DMS53 (cell line): ENCODE results near the gene SYS1.

ENCODE experiments used
- DNase-seq: peaks from one replicate; lab custom pipeline; 2025; lab: John Stamatoyannopoulos, UW

The SYS1 gene

DNA sequence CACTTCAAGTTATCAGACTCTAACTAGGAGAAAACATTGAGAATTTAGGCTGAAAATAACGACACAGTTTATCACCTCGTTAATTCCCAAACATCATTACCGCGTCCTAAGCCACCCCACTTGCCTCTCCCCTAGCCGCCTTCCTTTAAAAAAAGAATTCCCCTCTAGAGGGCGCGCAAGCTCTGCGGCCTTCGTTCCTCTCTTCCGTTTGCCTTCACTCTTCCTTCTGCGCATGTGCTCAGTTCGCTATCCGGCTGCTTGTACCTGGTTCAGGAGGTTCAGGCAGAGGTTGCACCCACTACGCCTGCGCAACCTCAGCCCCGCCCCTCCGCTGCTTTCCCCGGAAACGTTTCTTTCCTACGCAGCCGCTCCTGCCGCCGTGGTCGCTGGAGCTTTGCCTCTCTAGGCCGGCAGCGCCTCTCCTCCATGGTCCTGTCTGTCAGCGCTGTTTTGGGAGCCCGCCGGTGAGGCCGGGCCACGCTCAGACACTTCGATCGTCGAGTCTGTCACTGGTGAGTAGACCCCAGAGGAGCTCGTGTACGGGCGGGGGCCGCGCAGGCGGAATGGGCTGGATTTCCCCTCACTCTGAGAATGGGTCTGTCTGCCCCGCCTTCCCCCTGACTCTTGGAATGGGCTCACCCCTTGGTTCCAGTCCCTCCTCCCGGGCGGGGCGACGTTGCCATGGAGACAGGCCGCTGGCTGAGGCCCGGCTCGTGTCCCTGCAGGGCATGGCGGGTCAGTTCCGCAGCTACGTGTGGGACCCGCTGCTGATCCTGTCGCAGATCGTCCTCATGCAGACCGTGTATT is at the start of gene SYS1:
TSS of gene SYS1 (plus strand) at position 353 of the 807 bp plus-strand sequence. CDS start at position 729, 376 bp downstream.
- peak; percentile 99 for DNase-seq

DNA sequence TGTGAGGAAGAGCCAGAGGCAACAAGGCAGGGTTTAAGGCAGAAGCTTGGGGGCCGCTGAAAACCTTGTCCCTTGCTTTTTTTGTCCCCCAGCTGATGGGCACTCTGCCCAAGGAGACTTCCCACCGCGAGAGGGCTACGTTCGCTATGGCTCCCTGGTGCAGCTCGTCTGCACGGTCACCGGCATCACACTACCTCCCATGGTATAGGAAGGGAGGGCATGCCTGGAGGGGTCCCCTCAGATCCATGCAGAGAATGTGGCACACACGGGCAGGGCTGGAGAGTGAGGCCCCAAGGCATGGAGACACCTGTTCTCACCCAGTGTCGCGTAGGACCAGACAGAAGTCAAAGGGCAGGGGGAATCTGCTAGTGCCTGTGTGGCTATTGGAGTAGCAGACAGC is 49.0 kb upstream of the SYS1 start:
- DNase-seq = no peak

DNA sequence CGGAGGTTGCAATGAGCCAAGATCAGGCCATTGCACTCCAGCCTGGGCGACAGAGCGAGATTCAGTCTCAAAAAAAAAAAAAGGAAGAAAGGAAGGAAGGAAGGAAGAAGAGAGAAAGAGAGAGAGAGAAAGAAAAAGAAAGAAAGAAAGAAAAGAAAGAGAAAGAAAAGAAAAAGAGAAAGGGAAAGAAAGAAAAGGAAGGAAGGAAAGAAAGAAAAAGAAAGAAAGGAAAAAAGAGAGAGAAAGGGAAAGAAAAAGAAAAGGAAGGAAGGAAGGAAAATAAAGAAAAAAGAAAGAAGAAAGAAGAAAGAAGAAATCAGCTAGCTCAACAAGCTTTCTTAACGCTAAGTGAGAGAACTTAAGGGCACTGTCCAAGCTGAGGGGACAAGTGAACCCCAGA is 47.3 kb upstream of the SYS1 start:
- no peak for DNase-seq

DNA sequence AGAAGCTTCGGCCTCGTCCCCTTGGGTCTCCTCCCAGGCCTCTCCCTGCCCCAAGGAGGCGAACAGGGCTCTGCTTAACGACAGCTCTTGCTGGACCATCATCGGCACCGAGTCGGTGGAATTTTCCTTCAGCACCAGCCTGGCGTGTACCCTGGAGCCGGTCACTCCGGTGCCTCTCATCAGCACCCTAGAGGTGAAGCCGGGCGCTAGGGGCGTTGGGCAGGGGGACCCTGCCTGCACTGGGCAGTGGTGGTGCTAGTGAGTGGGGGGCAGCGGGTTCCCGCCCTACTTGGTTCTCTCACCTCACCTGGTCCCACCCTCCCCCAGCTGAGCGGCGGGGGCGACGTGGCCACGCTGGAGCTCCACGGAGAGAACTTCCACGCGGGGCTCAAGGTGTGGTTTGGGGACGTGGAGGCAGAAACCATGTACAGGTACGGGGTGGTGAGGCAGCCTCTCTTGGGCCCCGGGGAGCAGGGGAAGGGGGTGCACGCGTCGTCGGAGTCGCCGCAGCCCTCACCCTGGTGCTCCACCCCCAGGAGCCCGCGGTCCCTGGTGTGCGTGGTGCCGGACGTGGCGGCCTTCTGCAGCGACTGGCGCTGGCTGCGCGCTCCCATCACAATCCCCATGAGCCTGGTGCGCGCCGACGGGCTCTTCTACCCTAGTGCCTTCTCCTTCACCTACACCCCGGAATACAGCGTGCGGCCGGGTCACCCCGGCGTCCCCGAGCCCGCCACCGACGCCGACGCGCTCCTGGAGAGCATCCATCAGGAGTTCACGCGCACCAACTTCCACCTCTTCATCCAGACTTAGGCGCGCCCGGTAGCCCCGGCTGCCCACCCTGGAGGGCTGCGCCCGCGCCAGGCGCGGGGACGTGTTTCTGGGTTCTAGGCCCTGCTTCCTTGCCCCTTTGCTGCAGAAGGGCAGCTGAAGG is 46.5 kb upstream of the SYS1 start:
- peak; percentile 30 for DNase-seq

DNA sequence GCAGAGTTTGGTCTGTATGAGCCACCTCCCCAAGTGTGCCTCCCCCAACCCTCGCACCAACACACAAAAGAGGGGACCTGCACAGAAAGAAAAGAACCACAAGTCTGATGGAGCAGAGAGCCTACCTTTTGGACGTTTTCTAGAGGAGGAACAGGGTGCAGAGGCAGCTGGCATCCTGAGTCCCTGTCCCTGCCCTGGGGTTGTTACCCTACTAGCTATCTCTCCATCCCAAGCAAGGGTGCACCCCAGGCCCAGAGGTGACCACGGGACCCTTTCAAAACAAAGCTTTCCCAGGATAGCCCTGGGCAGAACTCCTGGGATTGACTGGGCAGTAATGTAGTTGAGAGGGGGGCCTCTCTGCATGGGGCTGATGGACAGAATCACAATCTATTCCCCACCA is 45.1 kb upstream of the SYS1 start:
- DNase-seq = no peak

DNA sequence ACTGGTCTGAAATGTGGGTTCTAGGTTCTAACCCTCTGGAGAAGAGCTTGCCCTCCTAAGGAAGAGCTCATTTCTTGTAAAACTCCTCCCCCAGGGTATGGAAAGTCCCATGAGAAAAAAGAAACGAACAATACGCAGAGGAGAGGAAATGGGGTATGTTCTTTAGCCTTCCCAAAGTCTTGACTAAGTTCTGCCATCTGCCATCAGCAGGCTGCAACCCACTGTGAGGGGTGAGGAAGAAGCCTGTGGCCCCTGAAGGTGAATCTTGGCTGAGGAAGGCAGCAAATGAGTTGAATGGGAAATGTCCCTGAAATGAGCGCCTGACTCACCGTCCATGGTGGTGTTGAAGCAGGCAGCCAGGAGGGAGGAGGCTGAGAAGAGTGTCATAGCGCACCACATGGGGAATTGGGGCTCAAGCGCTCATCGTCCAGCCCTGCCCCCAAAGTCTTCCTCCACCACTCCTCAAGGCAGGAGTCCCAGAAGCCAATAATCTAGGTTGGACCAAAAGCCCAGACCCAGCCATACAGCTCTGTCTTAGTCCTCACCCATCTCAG is 44.5 kb upstream of the SYS1 start:
- no peak for DNase-seq

DNA sequence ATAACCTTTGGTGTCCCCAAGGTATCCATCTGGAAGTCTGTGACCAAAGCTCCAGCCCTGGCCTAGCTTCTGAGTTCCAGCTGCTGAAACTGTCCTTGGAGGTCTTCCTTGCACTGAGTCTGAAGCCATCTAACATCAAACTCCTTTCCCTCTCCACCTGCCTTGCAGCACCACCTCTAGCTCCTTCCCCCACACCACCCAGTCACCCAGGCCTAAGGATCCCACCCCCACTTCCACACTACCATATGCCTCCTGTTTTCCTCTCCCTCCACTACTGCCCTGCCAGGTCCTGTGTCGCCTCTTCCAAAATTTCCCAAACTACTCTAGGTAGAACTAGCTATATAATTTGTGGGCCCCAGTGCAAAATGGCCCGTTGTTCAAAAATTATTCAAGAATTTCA is 44.0 kb upstream of the SYS1 start:
- DNase-seq = no peak

DNA sequence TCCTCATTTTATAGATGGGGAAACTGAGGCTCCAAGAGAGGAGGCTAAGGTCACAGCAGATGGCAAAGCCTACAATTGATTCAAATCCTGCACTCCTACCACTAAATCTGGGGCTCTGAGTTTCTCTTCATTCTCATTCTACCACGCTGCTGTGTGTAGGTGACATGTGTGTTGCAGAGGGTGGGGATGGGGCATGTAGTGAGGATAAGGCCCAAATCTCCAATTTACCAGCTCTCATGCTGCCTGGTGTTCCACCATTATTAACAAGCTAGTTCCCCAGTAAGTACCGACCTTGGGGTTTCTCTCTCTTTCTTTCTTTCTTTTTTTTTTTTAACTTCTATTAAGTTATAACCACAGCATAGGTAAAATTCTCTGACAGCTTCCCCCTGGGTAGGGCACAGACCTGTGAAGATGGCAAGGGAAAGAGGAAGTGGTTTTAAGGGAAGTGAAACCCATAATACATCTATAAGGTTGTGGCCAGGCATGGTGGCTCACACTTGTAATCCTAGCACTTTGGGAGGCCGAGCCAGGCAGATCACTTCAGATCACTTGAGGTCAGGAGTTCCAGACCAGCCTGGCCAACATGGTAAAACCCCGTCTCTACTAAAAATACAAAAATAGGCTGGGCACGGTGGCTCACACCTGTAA is 41.9 kb upstream of the SYS1 start:
- no peak for DNase-seq

DNA sequence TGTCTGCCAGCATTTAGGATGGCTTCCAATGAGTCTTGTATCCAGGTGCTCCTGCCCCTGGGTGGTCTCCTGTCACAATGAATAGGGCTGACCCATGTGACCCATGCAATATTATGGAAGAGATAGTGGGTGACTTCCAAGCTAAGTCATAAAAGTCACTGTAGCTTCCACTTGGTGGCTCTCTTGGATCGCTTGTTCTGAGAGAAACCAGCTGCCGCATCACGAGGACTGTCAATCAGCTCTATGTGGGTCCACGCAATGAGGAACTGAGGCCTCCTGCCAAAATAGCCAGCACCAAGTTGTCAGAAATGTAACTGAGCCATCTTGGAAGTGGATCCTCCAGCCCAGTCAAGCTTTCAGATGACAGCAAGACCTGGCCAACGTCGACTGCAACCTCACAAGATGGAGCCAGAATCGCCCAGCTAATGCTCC is 40.0 kb upstream of the SYS1 start:
- DNase-seq = peak; percentile 86

DNA sequence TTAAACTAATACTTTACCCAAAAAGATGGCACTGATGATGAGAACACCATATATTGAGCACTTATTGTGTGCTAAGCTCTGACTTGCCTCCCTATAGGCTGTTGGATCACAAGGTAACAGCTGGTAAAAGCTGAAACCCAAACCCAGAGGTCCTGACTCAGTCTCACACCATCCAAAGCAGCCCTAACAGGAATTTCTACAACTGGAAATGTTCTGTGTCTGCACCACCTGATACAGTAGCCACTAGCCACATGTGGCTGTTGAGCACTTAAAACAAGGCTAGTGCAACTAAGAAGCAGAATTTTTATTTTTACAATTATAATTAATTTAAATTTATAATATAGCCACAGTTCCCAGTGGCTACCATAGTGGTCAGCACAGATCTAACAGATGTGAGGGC is 39.2 kb upstream of the SYS1 start:
- DNase-seq = peak; percentile 25

DNA sequence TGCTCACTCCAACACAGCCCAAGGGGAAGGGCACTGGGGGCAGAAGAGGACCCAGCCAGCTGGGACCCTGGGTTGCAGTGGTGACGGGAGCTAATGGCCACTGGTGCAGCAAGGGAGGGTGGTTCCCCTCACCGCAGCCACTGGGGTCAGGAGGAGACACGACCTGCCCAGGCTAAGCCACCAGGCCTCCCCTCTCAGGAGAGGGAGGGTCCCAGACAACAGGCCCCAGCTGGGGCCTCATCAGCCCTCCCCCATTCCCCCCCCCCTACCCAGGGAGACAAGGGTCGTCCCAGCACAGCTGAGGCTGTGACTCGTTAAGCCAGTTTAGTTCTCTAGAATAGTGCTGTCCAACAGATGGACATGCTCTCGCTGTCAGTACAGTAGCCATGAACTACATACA is 37.6 kb upstream of the SYS1 start:
- DNase-seq = no peak

DNA sequence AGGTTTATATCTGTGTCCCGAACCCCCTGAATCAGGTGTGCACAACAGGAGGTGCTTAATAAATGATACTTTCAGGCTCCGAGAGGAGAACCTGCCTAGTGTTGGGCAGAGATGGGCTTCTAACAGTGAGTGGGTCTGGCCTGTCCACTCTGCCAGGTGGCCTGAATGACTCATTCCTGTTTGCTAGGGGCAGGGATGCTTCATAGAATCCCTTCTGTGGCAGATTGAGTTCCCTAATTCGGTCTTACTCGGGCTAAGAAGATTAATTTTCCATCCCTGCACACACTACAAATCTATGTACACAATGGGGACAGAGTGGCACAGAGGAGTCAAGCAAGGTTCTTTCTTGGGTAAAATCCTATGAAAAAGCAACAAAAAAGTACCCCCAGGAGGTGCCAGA is 34.5 kb upstream of the SYS1 start:
- peak; percentile 61 for DNase-seq

DNA sequence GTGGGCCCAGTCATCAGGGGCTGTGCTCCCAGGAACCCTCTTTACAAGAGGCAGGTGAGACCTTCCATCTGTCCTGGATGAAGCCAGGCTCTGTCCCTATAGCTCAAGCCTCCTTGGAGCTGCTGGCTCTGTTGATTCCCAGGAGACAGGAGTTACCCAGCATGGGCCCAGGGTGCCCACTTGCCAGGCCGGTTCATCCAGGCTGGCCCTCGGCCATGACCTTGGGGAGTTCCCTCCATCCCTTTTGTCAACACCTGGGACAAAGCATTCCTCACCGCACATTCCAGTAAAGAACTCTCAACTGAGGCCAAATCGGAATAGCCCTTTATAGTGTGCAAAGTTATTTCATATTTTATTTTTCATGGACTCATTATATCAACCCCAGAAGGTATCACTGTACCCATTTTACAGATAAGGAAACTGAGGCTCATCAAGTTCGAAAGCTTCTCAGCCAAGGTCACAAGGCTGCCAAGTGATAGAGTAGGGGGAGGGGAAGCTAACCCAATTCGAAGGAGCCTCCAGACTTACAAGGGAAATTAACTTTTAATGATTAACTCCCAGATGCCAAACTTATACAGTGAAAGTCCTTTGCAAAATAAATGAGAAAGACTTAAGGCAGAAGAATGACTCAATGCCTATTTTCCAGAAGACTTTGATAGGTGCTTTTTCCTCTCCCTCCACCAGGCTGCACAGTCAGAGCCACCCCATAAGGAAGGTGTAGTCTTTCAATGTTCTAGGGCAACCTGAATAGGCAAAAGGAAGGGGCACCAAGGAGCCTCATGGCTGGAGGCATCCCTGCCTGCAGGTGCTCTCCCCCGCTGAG is 33.2 kb upstream of the SYS1 start:
- no peak for DNase-seq

DNA sequence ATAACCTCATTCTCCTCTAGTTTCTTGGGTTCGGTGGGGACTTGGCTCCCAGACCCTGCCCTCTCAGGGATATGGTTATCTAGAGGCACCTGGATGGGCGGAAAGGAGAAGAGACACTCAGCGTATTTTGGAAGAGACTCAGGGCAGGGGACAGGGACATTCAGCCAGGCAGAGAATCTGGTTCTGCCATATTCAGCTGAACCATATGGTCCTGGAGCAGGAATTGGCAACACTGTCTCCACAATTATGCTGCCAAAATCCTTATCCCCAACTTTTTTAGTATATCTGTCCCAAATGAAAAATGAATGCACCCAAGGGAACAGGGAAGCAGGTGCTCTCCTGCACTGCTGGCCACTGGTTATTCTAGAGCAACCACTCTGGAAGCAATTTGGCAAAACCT is 32.5 kb upstream of the SYS1 start:
- no peak for DNase-seq

DNA sequence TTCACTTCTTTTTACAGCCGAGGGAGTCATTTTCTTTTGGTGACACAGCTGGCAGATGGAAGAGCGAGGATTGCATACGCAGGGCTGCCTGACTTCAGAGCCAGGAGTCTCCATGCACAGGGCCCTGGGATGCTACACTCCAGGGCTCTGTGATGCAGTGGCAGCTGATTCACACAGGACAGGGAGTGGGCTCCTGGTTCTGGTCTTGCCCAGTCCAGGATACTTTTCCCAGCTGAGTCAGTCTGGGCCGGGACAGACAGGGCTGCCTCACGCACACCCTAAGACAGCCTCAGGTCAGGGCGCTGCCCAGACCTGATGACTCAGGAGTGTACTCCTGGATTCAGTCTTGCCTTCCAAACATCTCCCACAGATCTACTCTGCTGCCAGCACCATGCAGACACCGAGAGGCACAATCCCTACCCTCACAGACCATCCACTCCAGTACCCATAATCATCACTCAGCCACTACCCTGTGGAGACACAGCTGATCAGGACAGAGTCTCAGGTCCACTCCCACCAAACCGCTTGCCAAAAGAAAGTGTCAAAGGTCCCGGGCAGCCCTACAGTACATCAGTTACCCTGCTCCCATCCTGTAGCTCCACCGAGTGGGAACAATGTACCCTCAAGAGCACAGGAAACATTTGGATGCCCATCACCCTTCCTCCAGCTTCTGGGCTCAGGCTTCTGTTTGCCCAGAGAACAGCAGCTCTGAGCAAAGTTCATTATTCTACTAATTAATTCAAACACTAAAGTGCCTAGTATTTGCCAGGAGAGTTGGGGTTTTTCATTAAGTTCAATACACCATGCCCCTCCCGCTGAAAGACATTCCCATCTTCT is 26.2 kb upstream of the SYS1 start:
- no peak for DNase-seq

DNA sequence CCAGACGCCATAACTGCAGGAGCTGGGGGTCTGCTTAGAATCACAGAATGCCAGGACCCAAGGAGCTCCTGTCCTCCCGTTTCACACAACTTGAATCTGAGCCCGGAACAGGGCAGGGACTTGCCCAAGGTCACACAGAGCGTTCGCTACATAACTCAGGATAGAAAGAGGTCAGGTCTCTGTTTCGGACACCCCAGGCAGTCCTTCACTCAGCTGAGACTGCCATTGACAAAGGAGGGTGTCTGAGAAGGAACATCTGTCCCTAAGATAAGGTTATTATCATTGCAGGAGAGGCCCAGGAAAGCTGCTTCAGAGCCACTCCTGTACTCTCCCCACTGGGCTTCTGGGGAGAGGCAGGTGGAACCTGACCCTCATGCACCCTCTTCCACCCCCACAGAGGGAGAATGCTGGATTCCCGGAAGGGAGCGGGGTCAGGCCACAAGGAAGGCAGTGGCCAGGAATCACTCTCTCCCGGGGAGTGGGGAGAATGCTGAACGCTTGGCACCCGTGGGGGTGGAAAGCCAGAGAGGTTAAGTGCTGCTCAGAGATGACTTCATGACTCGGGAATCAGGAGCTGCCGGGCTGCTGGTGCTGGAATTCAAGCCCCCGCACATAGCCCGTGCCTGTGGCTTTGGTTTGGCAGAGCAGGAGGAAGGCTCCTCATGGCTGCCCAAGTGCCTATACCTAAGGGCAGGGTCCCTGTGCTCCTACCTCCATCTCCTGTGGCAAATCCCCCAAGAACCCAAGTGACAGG is 25.4 kb upstream of the SYS1 start:
- DNase-seq = no peak

DNA sequence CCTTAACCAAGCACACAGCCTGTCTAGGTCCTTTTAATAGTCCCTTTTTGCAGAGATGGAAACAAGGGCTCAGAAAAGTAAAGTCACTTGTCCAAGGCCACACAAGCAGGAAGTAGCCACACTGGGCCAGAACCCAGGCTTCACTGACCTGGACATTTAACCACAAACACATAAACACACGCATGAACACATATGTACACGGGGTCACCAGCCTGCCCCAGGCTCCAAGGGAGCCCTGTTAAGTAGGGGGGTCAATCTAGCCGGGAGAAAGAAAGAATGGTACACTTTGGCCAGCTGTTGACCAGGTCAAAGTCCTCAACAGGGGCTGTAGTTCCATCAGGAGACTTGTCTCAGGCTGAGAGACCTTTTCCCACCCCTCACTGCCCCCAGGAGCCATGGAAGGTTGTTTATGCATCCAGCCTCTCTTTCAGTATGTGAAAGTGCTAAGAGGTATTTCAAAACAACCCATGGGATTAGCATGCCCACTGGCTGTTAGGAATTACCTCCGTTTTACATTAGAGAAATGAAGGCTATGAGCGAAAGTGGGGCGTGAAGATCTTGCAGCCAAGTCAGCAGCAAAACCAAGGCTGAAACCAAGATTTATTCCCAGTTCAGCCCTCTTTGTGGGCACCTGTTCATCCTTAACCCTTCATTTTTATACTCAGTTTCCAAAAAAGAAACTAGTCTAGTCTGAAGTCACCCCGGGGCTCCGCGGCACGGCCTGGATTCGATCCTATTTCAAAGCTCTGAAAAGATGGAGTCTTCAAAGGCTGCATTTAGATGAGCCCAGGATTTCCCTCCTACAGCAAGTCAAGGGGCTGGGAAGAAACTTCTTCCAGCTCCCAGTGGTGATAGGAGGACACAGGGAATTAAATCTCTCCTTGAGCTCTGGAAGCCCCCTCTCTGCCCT is 24.6 kb upstream of the SYS1 start:
- DNase-seq = no peak

DNA sequence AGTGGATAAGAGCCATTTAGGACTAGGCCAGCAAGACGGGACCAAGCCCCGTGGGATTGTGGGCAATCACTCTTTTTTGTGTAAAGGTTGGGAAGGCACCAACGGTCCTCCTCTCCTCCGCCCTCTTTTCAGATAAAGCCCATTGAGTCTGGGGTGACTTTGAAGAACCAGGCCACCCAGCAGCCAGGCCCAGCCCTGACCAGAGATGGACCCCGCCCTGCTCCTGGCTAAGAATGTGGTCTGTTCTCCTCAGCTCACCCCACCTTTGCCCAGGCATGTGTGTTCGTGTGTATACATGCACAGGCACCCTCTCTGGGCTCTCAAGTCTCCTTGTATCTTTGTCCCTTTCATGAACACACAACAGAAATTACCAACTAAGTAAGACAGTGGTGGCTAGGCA is 23.9 kb upstream of the SYS1 start:
- no peak for DNase-seq

DNA sequence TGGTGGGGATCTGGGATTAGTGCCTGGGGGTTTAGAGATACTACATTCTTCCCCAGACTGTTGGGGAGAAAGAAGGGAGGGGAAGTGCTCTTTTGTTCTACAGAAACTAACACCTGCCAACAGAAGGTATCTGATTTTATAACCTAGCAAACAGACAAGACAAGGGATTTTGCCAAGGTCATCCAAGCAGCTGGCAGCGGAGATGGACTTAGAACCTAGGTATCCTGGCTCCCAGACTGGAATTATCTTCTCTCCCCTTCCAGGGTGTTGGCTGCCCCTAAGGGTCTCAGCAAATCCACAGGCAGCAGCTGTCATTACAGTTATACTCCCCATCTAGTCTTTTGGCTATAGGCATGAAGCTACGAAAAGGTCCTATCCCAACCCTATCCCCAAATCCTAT is 23.2 kb upstream of the SYS1 start:
- peak; percentile 22 for DNase-seq
